SKM-1 treated with dmso at 0.1 percent for 144 hours (cell line): ENCODE results near the gene GJB4.
"Not testable (repeated sequence)": the region's sequence is repeated elsewhere in the genome, so short reads cannot be mapped to it uniquely, and the experiment has no call there.

Experiments
- DNase-seq: peaks from one replicate; lab custom pipeline; 2025; ENCODE audit not compliant: unreplicated experiment; lab: John Stamatoyannopoulos, UW

The GJB4 gene

GRCh38 chr1:34794790-34795180 lies 35.2 kb downstream of the GJB4 start:
- no peak for DNase-seq

GRCh38 chr1:34795916-34796315 lies 36.4 kb downstream of the GJB4 start:
- DNase-seq = no peak

- no peak for DNase-seq
Observed at GRCh38 chr1:34796990-34797389, 37.5 kb downstream of the GJB4 start.

- DNase-seq = no peak
Observed at GRCh38 chr1:34800214-34800613, 40.7 kb downstream of the GJB4 start.

- no peak for DNase-seq
Observed at GRCh38 chr1:34803770-34804169, 44.2 kb downstream of the GJB4 start.

- no peak for DNase-seq
Observed at GRCh38 chr1:34806396-34806795, 46.9 kb downstream of the GJB4 start.

GRCh38 chr1:34808051-34808810 lies 48.7 kb downstream of the GJB4 start:
- no peak for DNase-seq

GRCh38 chr1:34810781-34811180 lies 51.2 kb downstream of the GJB4 start:
- not testable (repeated sequence) for DNase-seq
